Dedifferentiated amniotic fluid mesenchymal stem cell (primary cell): Measurements from ENCODE around the gene ZNF625.

Experiments
- DNase-seq: peaks from one replicate; pipeline ENCODE4 v3.0.0-alpha.2; 2016; ENCODE audit errors: extremely low spot score

ZNF625 gene

DNA sequence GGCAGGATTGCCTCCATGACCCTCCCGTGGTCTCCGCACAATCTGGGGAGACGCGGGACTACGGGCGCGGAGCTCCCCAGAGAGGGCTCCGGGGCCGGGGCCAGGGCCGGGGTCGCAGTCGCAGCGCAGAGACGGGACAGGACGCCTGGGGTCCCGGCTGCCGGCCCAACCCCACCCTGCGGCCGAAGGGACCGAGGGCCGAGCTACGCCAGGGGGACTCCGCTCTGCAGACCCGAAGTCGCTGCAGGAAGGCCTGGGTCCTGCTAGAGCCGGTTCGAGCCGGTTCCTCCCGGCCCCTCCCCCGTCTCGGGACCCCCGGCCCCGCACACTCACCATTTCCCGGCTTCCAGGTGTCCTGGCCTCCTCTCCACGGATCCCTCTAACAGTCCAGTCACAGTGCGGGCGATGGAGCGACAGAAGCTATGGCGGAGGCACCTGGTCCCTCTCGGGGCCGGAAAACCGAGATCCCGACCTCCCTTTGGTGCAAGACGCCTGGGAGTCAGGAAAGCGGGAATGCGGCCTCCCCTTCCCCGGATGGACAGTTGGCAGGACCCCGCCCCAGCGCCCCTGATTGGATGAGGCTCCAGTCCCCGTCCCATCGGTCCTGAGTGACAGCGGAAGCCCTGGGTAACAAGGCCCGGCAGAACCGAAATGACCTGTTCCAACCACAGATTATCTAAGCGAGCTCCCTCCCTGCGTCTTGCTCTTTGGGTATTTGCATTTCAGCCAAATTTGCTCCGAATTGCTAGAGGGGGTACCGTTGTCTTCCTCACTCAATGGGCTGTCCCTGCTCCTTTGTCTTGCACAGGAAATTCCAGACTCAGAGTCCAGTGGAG is at the start of gene ZNF625:
TSS of gene ZNF625 (minus strand) at position 512 of the 836 bp plus-strand sequence. CDS start at position 336, 176 bp downstream.
- peak; percentile 84 for DNase-seq

DNA sequence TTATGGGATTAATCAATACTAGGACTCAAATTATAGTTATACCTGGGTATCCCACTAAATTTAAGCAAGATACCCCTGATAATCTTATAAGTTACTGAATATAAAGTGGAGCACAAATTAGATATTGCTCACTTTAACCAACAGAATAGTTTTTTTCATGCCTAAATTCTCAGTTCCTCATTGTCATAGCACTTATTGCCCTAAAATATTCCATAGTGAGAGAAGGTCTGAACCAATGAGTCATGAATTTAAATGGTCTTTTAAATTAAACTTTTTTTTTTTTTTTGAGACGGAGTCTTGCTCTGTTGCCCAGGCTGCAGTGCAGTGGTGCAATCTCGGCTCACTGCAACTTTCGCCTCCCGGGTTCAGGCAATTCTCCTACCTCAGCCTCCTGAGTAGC is 48.8 kb upstream of the ZNF625 start:
- DNase-seq: no peak

DNA sequence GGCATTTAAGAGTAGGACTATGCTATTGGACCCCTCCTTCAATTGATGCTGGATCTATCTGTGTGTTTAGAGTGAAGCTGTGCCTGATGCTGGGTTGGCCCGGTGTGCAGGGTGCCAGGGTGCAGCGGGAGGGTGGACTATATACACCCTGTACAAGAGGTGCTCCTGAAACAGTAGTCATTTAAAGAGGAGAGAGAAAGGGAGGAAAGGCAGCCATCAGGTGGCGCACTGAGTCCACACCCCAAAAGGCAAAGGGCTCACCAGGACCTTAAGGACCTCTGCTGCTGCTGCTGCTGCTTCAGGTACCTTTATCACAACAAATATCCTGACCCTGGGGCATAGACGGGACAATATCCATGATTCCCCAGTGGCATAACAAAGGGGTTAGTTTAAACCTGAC is 45.7 kb upstream of the ZNF625 start:
- no peak for DNase-seq

DNA sequence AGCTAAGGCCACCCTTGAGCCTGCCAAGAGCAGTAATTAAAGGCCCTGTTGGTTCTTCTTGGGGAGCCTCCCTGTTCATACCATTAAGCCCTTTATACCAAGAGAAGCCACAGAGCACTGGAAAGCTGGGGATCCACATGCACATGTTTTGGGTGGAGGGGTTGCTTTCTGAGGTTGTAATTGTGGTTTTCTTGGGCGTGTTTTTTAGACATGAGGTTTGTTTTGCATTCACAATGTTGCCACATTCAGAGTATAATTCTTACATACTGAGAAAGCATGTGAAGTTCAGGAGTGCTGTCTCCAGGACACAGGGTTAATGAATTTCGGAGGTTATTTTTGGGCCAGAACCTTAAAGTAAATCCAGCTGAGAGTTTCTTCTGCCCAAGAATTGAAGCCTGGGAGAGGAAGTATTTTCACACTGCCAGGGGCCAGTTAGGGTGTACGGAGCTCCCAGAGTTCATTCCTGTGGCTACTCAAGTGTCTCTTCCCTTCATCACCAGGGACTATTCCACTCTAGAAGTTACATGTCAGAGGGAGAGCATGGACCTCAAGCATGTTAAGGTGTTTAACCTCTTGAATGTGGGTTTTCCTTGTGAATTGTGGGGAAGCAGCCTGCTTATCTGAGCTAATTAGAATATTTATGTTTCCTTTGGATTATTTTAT is 43.4 kb upstream of the ZNF625 start:
- DNase-seq: no peak

DNA sequence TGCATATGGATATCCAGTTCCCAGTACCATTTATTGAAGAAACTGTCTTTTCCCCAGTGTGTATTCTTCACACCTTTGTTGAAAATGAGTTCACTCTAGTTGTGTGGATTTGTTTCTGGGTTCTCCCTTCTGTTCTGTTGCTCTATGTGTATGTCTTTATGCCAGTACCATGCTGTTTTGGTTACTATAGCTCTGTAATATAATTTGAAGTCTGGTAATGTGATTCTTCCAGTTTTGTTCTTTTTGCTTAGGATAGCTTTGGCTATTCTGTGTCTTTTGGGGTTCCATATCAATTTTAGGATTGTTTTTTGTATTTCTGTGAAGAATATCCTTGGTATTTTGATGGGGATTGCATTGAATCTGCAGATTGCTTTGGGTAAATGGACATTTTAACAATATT is 41.6 kb upstream of the ZNF625 start:
- no peak for DNase-seq

DNA sequence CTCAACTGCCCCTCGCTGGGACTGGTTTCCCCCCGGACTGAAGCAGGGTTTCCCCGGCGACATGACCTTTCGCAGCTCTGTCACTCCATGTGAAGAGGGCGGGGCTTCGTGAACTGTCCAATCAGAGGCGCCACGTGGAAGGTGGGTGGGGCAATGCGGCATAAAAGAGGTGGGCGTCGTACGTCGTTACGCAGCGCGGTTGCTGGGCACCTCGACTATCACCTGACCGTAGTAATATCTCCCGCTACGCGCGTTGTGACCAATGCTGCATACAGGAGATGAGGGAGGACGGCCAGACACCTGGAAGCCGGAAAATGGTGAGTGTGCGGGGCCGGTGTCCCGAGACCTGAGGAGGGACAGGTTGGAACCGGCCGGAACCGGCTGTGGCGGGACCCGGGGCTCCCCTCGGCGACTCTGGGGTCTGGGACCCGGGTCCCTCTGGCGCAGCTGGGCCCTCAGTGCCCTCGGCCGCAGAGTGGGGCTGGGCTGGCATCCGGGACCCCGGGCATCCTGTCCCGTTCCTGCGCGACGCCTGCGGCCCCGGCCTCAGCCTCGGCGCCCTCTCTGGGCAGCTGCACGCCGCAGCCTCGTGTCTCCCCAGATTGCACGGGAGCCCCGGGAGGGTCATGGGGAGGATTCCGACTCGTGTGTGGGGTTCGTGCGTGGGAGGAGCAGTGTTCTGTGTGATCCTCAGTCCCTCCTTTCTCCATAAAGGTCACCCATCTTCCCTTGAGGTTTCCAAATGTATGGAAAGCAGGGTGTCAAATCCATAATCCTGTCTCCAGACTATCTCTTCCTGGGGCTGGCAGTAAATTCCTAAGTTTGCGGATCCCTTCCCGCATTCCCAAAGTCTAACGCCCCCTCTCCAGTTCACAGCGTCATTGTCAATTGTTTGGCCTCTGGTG is 38.5 kb upstream of the ZNF625 start:
- DNase-seq: peak; percentile 41

DNA sequence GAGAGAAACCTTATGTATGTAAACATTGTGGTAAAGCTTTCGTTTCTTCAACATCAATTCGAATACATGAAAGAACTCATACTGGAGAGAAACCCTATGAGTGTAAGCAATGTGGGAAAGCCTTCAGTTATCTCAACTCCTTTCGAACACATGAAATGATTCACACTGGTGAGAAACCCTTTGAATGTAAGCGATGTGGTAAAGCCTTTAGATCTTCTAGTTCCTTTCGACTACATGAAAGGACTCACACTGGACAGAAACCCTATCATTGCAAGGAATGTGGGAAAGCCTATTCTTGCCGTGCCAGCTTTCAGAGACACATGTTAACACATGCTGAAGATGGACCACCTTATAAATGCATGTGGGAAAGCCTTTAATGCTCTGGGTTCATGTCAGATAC is 31.1 kb upstream of the ZNF625 start:
- no peak for DNase-seq

DNA sequence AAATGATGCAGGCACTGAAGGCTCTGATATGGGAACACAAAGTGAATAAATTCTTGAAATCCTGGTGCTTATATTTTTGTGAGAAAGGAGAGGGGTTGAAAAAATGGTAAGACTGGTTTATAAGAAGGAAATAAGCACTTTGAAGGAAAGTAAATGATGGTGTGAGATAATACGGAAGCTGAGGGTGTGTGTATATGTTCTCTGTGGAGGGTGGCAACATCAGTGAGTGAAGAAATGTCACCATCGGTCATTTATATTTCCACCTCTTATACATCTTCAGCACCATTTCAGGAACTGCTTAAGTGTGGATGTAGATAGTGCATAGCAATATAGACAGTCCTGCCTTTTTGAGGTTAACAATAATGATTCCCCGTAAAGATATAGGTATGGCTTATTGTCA is 23.8 kb upstream of the ZNF625 start:
- DNase-seq: no peak

DNA sequence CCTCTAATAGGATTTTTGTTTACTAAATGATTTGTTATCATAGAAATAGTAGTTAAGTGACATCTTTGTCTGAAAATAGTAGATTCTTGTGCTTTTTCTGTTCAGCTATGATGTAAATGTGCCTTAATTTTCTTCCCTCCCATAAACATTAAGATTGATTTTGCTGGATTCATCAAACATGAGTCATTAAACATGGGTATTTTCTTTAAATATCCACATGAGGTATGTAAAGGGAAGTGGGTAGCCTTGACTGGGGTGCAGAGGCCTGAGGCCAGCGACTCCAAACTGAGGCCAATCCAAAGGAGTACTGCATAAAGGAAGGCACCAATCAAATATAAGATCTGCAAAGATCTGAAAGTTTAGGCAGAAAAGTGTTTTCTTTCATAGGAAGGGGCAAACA is 10.1 kb upstream of the ZNF625 start:
- DNase-seq: peak; percentile 19

DNA sequence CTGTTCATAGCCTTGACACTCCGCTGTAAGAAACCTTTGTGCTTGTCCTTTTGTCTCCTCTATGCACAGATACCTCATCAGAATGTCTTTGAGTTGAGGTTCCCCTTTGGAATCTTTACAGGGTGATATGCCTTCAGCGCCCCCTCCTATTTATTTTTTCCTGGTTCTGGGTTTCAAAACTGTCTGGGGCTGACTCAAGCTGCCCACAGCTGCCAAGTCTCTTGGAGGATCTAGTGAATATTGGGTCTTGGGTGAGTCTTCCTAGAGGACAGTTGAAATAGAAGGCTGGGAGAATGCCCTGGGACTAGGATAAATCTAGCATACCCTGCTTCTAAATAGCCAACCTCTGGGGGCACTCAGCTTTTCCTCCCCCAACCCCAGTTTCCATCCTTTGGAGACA is 7.3 kb upstream of the ZNF625 start:
- peak; percentile 31 for DNase-seq

DNA sequence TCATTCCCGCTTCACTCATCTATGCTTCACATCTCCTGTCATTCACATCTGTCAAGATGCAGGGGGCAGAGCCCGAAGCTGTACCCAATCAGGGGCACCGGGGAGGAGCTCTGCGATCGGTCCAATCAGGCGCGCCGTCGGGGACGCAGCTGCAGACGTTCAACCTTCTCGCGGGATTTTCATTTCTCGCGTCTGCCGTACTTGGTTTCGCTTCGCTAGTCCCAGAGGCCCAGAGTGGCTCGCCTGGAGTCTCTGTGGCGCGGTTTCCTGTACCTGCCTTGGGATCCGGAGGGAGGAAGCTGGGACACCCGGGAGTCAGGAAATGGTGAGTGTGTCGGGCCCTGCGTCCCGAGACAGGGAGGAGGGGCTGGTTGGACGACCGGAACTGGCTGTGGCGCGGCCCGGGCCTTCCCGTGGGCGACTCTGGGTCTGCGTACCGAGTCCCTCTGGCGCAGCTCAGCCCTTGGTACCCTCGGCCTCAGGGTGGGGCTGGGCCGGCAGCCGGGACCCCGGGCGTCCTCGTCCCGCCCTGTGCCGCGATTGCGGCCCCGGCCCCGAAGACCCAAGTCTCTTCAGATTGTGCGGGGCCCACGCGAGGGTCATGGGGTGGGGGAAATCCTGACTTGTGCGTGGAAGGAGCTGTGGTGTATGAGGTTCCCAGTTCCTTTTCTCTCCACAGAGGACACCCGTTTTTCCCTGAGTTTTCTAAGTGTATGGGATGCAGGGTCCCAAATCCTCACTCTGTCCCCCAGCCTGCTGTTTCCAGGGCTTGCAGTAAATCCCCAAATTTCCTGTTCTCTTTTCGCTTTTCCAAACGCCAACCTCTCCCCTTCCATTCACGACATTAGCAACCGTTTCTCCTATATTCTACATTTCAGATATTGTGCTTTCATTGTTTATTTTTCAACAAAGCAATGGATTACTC is 6.6 kb upstream of the ZNF625 start, which contains the start of gene ZNF136:
TSS of gene ZNF136 (plus strand) at position 215 of the 925 bp plus-strand sequence. CDS start at position 323, 108 bp downstream.
- peak; percentile 99 for DNase-seq

DNA sequence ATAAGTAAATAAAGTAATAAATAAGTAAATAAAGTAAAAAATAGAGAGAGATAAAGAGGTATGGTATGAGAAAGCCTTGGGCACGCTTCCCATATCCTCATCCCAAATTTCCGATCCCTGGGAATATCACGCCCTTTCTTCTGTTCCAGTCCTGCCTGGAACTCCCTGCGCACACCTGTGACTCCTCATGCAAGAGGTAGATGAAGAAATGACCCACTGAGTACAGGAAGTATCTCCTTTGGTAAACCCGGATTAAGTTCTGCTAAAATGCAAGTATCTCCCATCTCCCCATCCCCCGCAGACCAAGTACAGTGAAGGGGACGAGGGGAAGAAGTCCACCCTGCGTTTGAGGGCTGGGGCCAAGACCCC is 6.0 kb upstream of the ZNF625 start:
- DNase-seq: no peak

DNA sequence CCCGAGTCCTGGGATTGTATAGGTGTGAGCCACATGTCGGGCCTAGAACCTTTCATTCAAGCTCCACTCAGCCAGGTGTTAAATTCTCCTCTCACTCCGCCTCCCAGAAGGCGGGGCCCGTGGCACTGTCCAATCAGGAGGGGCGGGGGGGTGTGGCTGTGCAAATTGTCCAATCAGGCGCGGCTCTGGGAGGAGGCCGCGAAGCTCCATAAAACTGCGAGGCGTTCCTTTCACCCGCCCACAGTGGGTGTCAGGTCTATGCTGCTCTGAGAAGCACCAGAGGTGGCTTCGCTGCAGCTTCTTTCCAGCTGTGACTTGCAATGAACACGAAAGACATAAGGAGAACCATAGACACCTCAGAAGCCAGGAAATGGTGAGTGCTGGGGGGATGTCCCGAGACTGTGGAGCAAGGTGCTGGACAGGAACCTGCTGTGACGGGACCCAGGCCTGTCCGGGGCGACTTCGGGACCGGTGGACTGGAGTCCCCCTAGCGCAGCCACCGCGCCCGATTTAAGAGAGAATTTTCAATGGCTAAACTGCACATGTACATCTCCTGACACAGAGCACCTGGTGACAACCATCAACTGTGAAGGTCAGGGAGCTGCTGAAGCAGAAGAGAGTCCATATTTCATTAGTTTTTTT is 3.4 kb upstream of the ZNF625 start:
- DNase-seq: no peak

DNA sequence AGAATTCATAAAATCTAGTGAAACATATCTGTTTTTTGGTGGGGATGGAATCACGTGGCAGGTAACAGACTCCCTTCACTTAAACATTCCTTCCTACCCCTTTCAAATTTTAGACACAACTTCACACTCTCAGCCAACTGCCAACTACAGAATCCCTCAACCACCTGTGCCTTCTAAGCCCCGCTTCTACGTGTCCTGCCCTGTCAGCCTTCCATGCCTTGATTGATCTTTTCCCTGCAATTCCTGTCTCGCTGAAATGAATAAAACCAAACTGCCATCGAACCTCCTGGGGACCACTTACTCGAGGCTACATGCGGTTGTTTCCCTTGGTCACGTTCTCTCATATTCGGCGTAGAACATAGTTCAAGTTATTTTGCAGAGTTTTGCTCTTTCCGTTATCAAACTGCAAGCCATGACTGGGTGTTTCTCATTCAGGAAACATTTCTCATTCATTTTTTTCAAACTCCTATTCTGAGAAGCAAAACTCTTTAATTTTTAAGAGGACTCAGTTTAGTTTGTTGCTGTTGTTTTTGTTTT is 1.1 kb downstream of the ZNF625 start:
- DNase-seq: no peak

DNA sequence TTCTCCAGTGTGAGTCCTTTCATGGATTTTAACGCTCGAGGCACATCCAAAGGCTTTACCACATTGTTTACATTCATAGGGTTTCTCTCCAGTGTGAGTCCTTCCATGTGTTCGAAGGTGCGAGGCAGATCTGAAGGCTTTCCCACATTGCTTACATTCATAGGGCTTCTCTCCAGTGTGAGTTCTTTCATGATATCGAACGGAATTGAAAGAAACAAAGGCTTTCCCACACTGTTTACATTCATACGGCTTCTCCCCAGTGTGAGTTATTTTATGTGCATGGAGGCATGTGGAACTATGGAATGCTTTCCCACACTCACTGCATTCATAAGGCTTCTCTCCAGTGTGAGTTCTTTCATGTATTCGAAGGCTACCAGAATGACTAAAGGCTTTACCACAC is 11.2 kb downstream of the ZNF625 start:
- DNase-seq: no peak

DNA sequence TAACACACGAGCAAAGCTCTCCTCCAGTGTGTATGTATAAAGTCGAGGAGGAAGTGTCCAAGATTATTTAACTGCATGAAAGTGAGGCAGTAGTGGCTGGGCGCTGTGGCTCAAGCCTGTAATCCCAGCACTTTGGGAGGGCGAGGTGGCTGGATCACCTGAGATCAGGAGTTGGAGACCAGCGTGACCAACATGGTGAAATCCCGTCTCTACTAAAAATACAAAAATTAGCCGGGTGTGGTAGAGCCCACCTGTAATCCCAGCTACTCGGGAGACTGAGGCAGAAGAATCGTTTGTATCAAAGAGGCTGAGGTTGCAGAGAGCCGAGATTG is 15.2 kb downstream of the ZNF625 start:
- no peak for DNase-seq

DNA sequence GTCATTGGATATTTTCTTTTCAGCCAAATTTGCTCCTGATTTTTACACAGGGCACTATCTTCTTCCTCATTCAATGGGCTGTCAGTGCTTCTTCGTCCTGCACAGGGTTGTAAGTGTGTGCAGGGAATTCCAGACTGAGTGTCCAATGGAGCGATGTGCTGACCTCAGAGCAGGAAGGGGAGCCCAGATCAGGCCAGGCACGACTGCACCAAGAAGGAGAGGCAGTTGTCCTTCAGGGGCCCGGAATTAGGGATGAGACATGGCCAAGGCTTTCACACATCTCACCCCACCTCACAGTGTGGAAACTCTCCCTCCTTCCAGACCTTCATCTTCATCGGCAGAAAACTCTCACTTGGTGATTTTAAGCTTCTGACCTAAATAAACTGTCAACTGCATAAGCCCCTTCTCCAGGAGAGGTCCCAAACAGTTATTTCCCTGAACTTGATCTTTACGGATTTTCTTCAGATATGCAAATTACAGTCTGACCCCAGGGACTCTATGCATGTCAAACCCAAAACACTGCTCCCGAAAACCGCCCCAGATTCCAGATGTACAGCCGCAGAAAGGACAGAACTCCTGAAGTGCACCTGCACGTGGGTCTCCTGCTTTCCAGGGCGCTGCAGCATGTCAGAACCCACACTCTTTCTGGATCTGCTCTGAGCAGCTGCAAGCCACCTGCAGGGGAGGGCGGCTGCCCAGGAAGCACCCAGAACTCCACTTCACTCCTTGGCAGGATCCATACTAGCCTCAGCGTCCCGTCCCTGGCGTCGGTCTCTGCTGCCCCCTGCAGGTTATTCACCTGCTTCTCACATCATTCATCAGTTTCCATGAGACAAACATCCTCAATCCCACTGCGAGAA is 15.8 kb downstream of the ZNF625 start:
- DNase-seq: peak; percentile 80

DNA sequence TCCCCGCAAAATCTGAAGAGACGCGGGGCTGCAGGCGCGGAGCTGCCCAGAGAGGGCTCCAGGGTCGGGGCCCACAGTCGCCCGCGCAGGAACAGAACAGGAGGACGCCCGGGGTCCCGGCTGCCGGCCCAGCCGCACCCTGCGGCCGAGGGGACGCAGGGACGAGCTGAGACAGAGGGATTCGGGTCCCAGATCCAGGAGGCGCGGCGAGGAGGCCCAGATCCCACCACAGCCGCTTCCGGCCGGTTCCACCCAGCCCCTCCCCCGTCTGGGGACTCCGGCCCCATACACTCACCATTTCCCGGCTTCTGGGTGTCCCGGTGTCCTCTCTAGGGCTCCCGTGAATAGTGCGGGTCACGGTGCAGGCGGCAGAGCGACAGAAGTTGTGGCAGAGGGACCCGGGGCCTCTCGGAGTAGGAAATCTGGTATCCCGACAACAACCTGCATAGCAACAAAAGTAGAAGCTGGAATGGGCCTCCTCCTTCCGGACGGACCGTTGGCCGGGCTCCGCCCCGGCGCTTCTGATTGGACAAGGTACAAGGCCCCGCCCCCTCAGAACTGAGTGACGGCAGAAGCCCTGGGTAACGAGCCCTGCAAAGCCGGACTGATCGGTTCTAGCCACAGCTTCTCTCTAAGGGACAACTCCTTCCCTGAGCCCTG is 16.5 kb downstream of the ZNF625 start, which contains the start of gene ZNF20:
TSS of gene ZNF20 (minus strand) at position 466 of the 660 bp plus-strand sequence. CDS start at position 298, 168 bp downstream.
- peak; percentile 96 for DNase-seq

DNA sequence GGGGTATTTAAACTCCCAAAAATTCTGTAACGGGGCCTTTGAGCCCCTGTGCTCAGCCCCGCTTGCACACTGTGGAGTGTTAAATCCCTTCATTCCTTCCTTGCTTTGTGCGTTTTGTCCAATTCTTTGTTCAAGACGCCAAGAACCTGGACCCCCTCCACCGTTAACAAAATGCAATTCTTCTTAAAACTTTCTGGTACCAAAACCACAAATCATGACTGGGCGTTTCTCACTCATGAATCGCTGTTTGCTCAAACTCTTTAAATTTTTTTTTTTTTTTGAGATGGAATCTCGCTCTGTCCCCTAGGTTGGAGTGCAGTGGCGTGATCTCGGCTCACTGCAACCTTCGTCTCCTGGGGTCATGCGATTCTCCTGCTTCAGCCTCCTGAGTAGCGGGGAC is 17.3 kb downstream of the ZNF625 start:
- peak; percentile 26 for DNase-seq
